Kidney tubule cell (primary cell): Measurements from ENCODE around the gene SEMA4G.
A peak's percentile ranks its signal among the peaks of the same experiment; 100 is the strongest.
"Not testable (repeated sequence)": the region's sequence is repeated elsewhere in the genome, so short reads cannot be mapped to it uniquely, and the experiment has no call there.

Source experiments
- DNase-seq: peaks from one replicate; pipeline ENCODE4 v3.0.0-alpha.2; 2018; ENCODE audit warnings: low spot score

Gene SEMA4G

DNA sequence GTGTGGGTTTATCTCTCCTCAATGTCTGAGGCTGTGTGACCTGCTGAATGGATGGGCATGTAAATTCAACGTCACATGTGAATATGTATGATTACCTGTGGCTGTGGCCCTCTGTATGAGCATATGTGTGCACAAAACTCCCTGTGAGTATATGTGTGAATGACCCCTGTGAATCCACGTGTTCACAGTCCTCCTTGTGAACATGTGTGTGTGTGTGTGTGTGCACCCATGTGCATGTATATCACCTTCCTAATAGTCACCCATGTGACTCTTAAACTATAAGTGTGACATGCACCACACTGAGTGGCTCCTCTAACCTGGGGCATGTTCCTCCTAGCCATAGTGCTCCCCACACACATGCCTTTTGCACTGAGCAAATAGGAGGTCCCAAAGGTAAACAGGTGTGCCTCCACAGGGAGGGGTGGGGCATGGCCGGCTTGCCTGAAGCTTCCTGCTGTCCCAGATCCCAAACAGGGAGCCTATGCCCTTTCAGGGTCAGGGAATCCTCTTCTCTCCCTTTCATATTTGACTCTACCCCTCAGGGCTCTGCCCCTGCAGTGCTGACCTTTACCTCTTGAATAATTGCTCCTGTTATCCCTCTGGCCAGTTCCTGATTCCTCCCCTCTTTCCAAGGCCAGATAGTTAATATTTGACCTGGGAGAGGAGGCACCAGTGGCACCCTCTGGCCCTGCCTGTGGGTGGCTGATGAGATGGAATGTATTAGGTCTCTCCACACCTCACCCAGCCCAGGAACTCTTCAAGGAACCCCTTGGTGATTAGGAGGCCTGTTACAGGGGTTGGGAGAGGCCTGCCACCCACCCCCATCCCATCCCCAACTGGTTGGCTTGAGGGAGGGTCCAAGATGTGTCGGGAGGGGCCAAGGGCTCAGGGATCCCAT, 1.9 kb downstream of the SEMA4G start:
- DNase-seq = peak; percentile 78

GRCh38 chr10:100972115-100972903, 3.0 kb downstream of the SEMA4G start:
- DNase-seq = no peak

DNA sequence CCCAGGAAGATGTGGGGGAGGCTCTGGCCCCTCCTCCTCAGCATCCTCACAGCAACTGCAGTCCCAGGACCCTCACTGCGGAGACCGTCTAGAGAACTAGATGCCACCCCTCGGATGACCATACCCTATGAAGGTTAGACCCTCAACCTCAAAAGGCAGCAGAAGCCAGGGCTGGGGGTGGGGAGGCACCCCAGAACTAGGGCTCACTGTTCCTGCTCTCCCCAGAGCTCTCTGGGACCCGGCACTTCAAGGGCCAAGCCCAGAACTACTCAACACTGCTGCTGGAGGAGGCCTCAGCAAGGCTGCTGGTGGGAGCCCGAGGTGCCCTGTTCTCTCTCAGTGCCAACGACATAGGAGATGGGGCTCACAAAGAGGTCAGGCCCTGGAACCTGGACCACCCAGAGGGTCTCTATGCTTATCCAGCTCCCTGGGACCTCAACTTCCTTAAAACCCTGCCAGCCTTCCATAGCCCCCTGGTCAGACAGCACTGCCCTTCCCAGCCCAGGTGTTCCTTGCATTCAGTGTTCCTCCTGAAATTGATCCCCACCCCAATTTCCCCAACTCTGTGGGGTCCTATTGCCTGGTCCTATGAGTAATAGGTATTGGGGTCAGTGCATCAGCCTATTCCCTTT, 3.7 kb downstream of the SEMA4G start:
- DNase-seq = no peak

DNA sequence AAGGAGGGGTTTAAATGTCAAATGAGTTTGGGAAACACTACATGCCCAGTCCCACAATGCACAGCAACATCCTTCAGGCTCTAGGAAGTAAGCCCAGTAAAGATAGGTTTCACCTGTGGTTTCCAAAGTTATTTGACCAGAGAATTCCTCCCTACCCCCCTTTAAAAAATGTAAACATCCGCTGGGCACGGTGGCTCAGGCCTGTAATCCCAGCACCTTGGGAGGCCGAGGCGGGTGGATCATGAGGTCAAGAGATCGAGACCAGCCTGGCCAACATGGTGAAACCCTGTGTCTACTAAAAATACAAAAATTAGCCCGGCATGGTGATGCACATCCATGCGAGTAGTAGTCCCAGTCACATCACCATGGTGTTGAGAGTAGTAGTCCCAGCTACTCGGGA, 6.1 kb downstream of the SEMA4G start:
- DNase-seq = not testable (repeated sequence)

DNA sequence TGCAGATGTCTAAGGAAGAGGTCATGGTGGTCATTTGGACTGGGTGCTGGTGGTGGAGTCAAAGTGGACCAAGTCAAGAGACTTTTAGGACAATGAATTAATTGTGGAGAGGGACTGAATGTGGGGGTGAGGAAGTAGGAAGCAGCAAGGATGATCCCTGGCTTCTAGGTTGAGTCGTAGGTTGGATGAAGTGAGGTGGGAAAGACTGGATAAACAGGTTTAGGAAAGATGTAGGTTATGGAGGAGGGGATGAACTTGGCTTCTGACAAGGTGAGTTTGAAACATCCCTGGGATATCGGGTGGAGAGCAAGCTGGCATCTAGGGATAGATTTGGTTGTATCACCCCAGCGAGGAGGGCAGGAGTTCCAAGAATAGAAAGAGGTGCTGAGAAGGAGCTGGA, 7.6 kb downstream of the SEMA4G start:
- no peak for DNase-seq

DNA sequence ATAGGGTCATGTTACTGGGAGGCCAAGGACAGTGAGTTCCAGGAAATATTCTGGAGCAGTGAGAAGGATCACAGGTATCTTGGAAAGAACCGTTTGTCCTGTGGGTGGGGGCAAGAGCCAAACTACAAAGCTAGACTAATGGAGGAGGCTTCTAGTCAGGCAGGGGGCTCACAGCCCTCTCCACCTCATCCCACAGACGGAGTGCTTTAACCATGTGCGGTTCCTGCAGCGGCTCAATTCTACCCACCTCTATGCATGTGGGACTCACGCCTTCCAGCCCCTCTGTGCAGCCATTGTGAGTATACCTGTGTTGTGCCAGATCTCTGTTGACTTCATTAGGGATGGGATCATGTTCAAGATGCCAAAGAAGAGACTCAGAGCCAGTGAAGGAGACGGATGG, 8.1 kb downstream of the SEMA4G start:
- no peak for DNase-seq

- no peak for DNase-seq
These were observed 9.0 kb downstream of the SEMA4G start for GRCh38 chr10:100978121-100978900.

DNA sequence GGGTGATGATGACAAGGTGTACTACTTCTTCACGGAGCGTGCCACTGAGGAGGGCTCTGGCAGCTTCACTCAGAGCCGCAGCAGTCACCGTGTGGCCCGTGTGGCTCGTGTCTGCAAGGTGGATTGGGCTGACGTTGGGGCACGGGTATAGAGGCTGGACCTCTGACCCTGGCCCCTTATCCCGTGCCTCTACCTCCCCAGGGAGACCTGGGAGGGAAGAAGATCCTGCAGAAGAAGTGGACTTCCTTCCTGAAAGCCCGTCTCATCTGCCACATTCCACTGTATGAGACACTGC, 9.5 kb downstream of the SEMA4G start:
- no peak for DNase-seq

DNA sequence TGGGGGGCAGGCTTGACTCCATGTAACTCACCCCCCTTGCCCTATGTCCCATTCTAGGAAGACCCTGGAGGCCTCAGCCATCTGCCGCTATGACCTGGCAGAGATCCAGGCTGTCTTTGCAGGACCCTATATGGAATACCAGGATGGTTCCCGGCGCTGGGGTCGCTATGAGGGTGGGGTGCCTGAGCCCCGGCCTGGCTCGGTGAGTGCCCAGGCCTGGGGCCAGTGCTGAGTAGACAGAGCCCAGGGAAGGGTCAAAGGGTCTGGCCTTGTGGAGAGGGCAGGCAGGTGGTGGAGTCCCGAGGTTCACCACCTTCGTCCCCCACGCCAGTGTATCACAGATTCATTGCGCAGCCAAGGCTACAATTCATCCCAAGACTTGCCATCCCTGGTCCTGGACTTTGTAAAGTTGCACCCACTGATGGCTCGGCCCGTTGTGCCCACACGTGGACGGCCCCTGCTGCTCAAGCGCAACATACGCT, 10.5 kb downstream of the SEMA4G start:
- no peak for DNase-seq

DNA sequence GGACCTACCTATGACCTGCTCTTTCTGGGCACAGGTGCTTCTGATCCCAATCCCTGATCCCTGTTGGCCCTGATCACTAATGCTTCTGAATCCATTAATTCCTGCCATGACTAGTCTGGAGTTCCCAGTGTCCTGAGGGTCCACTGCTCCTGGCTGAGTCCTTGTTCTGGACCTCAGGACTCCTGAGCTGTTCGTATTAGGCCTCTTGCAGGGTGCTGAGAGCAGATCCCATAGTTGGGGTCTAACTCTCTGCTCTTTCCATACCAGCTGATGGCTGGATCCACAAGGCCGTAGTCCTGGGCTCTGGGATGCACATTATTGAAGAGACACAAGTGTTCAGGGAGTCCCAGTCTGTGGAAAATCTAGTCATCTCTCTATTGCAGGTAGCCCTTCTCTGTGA, 11.0 kb downstream of the SEMA4G start:
- no peak for DNase-seq

GRCh38 chr10:100980711-100981110, 11.4 kb downstream of the SEMA4G start:
- DNase-seq = no peak

GRCh38 chr10:100981178-100981772, 12.0 kb downstream of the SEMA4G start:
- peak; percentile 91 for DNase-seq

DNA sequence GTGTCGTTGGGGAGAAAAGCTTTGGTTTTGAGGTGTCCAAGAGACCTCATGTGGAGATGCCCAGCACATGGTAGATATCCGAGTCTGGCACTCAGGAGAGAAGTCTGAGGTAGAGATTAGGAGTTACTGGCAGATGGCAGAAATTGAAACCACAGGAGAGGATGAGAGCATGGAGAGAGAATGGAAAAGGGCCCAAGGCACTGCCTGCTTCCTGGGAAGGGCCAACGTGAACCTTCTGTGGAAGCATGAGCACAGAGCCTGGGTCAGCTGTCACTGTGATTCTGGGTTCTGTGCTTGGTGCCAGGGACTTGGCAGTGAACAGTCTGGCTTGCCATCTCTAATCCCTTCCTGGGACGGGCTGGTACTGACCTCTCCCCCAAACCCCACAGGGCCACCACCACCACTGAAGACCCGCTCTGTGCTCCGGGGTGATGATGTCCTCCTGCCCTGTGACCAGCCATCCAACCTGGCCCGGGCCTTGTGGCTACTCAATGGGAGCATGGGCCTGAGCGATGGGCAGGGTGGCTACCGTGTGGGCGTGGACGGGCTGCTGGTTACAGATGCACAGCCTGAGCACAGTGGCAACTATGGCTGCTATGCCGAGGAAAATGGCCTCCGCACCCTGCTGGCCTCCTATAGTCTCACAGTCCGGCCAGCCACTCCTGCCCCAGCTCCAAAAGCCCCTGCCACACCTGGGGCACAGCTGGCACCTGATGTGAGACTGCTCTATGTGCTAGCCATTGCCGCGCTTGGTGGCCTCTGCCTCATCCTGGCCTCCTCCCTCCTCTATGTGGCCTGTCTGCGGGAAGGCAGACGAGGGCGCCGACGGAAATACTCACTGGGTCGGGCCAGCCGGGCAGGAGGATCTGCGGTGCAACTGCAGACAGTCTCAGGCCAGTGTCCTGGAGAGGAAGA, 13.9 kb downstream of the SEMA4G start:
- no peak for DNase-seq

GRCh38 chr10:100983868-100984671, 14.8 kb downstream of the SEMA4G start:
- no peak for DNase-seq

- peak; percentile 30 for DNase-seq
These were observed 15.4 kb downstream of the SEMA4G start for GRCh38 chr10:100984672-100985177.

- peak; percentile 41 for DNase-seq
These were observed 16.0 kb downstream of the SEMA4G start for GRCh38 chr10:100985336-100985735.

GRCh38 chr10:100986623-100986951, 17.3 kb downstream of the SEMA4G start:
- no peak for DNase-seq

- DNase-seq = peak; percentile 77
These were observed 17.8 kb downstream of the SEMA4G start, which contains the start of the genes MRPL43 and TWNK for GRCh38 chr10:100986952-100987684. TSS of gene MRPL43 (minus strand) at chr10:100987497. CDS start at chr10:100987443, 54 bp downstream. TSS of gene TWNK (plus strand) at chr10:100987543. CDS start at chr10:100988211, 668 bp downstream.

GRCh38 chr10:100987685-100988049, 18.4 kb downstream of the SEMA4G start:
- DNase-seq = no peak
